GM12873 (cell line): ENCODE data around the gene TNNI3K.

ENCODE experiments used
- CTCF ChIP-seq: IDR thresholded peaks from 2 replicates; pipeline ENCODE4 v1.5.1; 2012; ENCODE audit warnings: low read depth, mild to moderate bottlenecking, moderate library complexity, low read length, control low read depth; ENCODE audit not compliant: insufficient read depth; ENCODE audit errors: missing control alignments

The TNNI3K gene

GRCh38 chr1:74392840-74393239 is 157.7 kb downstream of the TNNI3K start:
- no peak for TF ChIP-seq CTCF

GRCh38 chr1:74395571-74395970 is 160.4 kb downstream of the TNNI3K start:
- no peak for TF ChIP-seq CTCF

GRCh38 chr1:74396462-74396861 is 161.3 kb downstream of the TNNI3K start:
- no peak for TF ChIP-seq CTCF

- TF ChIP-seq CTCF: no peak
Measured at GRCh38 chr1:74396933-74397332, 161.7 kb downstream of the TNNI3K start.

- TF ChIP-seq CTCF: no peak
Measured at GRCh38 chr1:74399249-74399648, 164.1 kb downstream of the TNNI3K start.

- TF ChIP-seq CTCF: no peak
Measured at GRCh38 chr1:74402873-74403272, 167.7 kb downstream of the TNNI3K start.

GRCh38 chr1:74403606-74404005 is 168.4 kb downstream of the TNNI3K start:
- no peak for TF ChIP-seq CTCF
